Activated CD4-positive, alpha-beta T cell treated with anti-CD3 and anti-CD28 coated beads, Interleukin-2, amount 10 ng/mL, durations not matched to agents 24 days and 14 days (primary cell): ENCODE measurements around the gene KLF15. TPM values are rescaled to one million over a fixed set of nuclear protein-coding genes. Genes with fewer than 3 reads are reported as not detected.

Experiments used
- DNase-seq: peaks from one replicate; pipeline ENCODE4 v3.0.0; 2022
- H3K27ac Mint-ChIP-seq: one replicate; pipeline ENCODE4 v1.8.0; 2022; ENCODE audit warnings: mild to moderate bottlenecking, mixed read lengths
- H3K27me3 Mint-ChIP-seq: one replicate; pipeline ENCODE4 v1.8.0; 2022; ENCODE audit warnings: mixed read lengths
- H3K36me3 Mint-ChIP-seq: one replicate; pipeline ENCODE4 v1.8.0; 2022; ENCODE audit warnings: low read depth, mild to moderate bottlenecking, mixed read lengths
- H3K4me1 Mint-ChIP-seq: one replicate; pipeline ENCODE4 v1.8.0; 2021; ENCODE audit warnings: mixed read lengths
- H3K4me3 Mint-ChIP-seq: one replicate; pipeline ENCODE4 v1.8.0; 2022; ENCODE audit warnings: mild to moderate bottlenecking, moderate library complexity, mixed read lengths
- H3K9me3 Mint-ChIP-seq: one replicate; pipeline ENCODE4 v1.8.0; 2021; ENCODE audit warnings: mixed read lengths
- intact Hi-C: fragments of 100-400 bp; cut with micrococcal nuclease; formaldehyde crosslinking; loops from one replicate; pipeline ENCODE4 v1.15.1; 2023
- total RNA-seq: library from RNA; stranded (reverse); gene quantifications from 2 replicates; pipeline ENCODE4 v1.2.3, GENCODE V29; 2022

KLF15 gene
- total RNA-seq, 1 donor from 2014 or later = 0.28 TPM

DNA sequence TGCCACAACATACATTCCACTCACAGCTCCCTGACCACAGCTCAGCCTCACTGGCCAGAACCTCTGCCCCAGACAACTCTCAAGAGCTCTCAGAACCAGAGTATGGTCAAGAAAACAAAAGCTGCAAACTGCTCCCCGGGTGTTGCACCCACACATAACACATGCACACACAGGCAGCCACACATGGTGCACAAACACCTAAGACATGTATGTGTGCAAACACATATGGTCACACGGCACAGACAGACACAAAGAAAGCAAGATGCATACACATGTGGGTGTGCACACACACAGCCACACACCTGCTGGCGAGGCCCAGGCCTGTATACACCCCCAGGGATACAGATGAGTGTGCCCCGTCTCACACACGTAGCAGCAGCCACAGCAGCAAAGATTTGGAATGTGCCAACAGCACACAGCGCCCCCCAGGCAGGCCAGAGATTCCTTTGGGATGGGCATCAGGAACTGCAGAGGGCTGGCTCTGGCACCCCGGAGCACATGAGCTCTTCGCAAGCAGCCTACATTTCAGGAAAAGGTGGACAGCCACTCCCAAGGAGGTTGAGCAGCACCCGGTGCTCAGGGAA lies 6.6 kb downstream of the KLF15 start:
- no peaks in the 10 kb centered on the region for H3K9me3 Mint-ChIP-seq
- intact Hi-C loops = no loop called here
- no peaks in the 10 kb centered on the region for H3K36me3 Mint-ChIP-seq
- no peak overlapping the region for H3K27ac Mint-ChIP-seq
- no peak overlapping the region for H3K4me3 Mint-ChIP-seq
- DNase-seq = no peak
- H3K27me3 Mint-ChIP-seq = peaks cover 9% of the 10 kb centered on the region
- H3K4me1 Mint-ChIP-seq = no peaks in the 10 kb centered on the region

DNA sequence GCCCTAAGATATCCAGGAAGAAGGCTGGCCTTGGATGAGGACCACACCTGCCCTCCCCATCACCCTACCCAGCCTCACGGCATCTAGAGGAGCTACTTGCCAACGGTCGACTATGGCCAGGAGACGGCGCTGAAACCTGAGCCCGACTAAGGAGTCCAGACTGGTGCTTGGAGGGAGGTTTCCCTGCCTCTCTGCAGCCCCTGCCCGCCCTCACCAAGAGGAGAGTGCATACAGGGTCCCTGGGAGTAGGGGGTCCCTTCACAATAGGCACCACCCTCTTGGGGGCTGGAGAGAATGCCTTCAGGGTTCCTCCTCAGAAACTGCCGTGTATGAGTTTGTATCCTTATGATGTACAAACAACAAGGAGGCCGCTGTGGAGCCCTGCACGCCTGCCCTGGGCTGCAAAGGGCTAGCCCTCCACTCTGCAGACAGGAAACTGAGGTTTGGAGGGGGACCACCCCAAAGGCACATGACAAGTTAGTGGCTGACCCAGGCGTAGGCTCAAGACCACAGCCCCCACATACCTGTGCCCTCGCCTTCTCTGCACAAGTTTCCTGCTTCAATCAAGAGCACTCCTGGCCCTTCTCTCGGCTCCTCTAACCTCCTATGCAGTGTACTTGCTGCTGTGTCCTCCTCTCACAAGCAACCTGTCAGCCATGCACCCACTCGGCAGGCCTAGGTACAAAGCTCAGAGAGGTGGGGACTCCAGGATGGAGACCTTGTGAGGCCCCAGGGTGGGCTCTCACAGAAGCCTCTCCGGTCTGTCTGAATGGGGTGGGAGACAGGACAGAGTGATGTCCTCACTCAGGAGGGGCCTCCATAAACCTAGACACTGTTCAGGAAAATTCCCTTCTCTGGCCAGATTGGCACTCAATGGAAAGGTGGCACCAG lies 7.4 kb downstream of the KLF15 start:
- H3K27me3 Mint-ChIP-seq = peaks cover 3% of the 10 kb centered on the region
- no peak for DNase-seq
- H3K4me1 Mint-ChIP-seq = no peaks in the 10 kb centered on the region
- intact Hi-C loops = no loop called here
- H3K27ac Mint-ChIP-seq = no peak overlapping the region
- no peaks in the 10 kb centered on the region for H3K36me3 Mint-ChIP-seq
- no peak overlapping the region for H3K4me3 Mint-ChIP-seq
- H3K9me3 Mint-ChIP-seq = no peaks in the 10 kb centered on the region

DNA sequence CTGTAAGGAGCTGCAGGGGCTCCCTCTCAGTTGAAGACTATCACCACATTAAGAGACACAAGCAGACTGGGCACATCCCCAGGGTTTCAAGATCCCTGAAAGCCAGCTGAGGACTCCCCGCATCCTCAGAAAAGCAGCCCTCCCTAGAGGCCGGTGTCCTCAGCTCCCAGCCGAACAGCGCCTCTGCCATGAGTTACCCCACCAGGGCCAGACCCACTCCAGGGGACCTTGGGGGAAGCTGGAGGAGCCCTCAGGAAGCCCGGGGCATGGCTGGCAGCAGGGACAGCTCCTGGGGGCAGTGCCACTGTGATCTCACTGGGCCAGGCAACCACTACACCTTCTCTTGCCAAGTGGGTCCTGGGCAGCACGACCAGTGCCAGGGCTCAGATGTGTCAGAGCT lies 8.1 kb downstream of the KLF15 start:
- H3K4me3 Mint-ChIP-seq = no peak overlapping the region
- H3K27ac Mint-ChIP-seq = no peak overlapping the region
- no peak for DNase-seq
- H3K9me3 Mint-ChIP-seq = no peaks in the 10 kb centered on the region
- no peaks in the 10 kb centered on the region for H3K36me3 Mint-ChIP-seq
- no peaks in the 10 kb centered on the region for H3K27me3 Mint-ChIP-seq
- intact Hi-C loops = no loop called here
- H3K4me1 Mint-ChIP-seq = no peaks in the 10 kb centered on the region

DNA sequence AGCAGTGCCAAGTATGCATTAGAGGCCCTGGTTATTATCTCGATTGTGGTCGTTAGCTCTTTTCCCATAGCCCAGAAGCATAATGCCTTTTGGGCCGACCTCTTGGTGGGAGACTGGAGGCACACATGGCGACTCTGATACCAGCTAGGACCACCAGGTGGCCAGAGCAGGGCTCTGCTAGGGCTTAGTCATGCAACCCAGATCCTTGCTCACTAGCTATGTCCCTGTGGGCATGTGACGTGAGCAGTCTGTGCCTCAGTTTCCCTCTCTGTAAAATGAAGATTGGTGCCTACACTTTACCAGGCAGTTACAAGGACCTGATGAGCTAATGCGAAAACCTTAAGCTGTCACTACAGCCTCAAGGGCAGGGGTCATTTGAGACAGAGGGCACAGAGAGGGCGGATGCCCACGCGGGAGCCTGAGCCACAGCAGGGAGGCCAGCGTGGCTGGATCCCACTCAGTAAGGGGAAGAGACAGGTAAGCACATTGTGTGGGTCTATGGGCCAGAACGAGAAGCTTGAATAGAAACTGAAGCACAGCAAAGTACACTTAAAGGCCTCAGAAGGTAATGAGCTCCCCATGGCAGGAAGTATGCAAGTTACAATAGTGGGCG lies 8.8 kb downstream of the KLF15 start:
- Mint-ChIP-seq H3K27me3 (no peaks in the 10 kb centered on the region), H3K36me3 (no peaks in the 10 kb centered on the region), H3K9me3 (no peaks in the 10 kb centered on the region), H3K27ac (no peak overlapping the region), H3K4me3 (no peak overlapping the region), H3K4me1 (no peaks in the 10 kb centered on the region)
- intact Hi-C loops = no loop called here
- no peak for DNase-seq

DNA sequence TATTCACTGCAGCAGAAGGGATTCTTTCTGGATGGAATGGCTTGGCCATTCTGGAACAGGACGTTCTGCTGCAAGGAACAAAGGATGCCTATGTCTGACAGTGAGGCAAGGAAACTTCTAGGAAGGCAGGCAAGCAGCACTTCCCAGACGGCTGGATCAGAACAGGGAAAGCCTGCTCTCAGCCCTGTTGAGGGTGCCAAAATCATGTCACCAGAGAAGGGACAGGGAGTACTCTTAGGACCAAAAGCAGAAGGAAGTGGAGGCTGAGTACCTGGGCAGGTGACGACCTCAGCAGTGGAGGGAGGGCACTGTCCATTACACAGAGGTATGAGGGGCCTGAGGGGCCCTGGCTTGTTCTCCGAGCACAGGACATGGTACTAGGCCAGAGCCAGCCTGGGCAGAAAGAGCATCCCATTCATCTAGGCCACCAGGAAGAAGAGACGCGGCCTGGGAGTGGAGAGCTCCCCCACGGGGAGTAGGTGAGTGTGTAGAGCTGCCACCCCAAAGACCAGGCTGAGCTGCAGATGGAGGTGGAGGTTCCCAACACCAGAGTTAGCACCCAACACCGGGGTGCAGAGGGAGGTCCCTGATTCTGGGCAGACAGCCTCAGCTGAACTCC lies 9.6 kb downstream of the KLF15 start:
- Mint-ChIP-seq H3K4me3 (no peak overlapping the region), H3K27ac (no peak overlapping the region), H3K36me3 (no peaks in the 10 kb centered on the region), H3K9me3 (no peaks in the 10 kb centered on the region), H3K4me1 (no peaks in the 10 kb centered on the region), H3K27me3 (no peaks in the 10 kb centered on the region)
- intact Hi-C loops = no loop called here
- DNase-seq = peak; percentile 47

DNA sequence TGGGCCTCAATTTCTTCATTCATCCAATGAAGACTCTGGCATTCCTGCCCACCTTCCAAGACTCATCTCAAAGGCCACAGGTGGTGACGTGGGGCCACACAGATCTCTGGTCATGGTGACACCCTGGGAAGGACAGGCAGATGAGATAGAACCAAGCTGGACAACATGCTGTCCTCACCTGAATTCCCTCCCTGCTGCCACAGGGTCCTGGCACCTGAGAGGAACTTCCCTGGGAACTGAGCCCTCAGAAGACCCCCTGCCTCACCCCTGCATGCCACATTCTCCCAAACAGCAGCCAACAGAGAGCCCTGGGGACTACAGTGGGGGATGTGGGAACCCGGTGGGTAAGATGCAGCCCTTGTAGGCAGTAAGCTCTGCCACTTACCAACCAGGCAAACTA lies 10.7 kb downstream of the KLF15 start:
- H3K36me3 Mint-ChIP-seq = no peaks in the 10 kb centered on the region
- intact Hi-C loops = no loop called here

DNA sequence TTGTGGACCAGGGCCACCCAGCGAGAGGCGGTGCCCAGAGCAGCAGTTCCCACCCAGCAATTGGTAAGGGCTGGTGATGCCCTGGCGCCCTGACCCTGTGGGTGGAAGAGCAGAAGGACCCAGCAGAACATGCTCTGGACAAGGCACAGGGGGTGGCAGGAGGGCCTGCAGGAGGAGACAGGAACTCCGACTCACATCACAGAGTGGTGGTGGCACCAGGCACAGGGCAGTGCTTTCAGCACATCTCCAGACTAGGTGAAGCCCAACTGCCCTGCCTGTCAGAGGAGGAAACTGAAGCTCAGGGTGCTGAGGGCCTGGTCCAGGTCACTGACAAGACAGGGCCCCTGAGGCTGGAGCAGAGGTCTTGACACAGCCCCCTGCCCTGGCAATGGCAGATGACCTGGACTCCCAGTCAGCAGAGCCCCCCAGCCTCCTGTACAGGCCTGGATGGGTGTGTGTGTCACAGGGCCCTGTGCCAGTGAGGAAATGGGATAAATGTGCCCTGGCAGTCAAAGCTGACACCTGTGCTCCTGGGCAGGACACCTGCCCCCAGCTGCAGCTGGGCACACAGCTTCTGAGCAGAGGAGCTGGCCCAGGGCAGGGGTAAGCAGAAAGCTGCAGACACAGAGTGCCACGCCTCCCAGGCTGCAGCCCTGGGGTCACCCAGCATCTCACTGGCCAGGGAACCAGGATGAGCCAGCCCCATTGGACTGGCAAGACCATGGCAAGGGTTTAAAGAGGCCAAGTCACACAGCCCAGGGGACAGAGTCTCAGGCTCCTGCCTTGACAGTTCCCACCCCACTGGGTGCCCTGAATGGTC lies 11.4 kb downstream of the KLF15 start:
- intact Hi-C loops = no loop called here
- Mint-ChIP-seq H3K36me3 (no peaks in the 10 kb centered on the region), H3K27me3 (no peaks in the 10 kb centered on the region), H3K9me3 (no peaks in the 10 kb centered on the region), H3K4me1 (no peaks in the 10 kb centered on the region), H3K4me3 (no peak overlapping the region), H3K27ac (no peak overlapping the region)
- peak; percentile 46 for DNase-seq

More for the DNA sequence above, 10.7 kb downstream of the KLF15 start:
- Mint-ChIP-seq H3K4me3 (no peak overlapping the region), H3K27ac (no peak overlapping the region), H3K27me3 (no peaks in the 10 kb centered on the region), H3K4me1 (no peaks in the 10 kb centered on the region), H3K9me3 (no peaks in the 10 kb centered on the region)
- no peak for DNase-seq

DNA sequence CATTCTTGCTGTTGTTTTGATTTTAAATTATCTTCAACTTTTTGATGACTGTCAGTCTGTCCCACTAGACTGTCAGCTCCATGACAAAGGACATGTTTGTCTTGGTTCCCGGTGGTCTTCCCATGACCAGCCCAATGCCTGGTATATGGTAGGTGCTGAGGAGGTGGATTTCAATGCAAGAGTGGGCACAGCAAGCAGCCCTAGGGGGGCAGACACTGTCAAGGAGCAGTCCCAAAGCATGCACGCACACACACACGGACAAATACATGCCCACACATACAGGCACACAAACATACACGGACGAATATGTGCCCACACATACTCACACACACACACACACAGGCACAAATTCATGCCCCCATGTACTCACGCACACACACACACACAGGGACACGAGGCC lies 12.0 kb downstream of the KLF15 start:
- Mint-ChIP-seq H3K4me3 (no peak overlapping the region), H3K36me3 (no peaks in the 10 kb centered on the region), H3K27ac (no peak overlapping the region), H3K27me3 (no peaks in the 10 kb centered on the region), H3K4me1 (no peaks in the 10 kb centered on the region), H3K9me3 (no peaks in the 10 kb centered on the region)
- DNase-seq = no peak
- intact Hi-C loops = no loop called here

DNA sequence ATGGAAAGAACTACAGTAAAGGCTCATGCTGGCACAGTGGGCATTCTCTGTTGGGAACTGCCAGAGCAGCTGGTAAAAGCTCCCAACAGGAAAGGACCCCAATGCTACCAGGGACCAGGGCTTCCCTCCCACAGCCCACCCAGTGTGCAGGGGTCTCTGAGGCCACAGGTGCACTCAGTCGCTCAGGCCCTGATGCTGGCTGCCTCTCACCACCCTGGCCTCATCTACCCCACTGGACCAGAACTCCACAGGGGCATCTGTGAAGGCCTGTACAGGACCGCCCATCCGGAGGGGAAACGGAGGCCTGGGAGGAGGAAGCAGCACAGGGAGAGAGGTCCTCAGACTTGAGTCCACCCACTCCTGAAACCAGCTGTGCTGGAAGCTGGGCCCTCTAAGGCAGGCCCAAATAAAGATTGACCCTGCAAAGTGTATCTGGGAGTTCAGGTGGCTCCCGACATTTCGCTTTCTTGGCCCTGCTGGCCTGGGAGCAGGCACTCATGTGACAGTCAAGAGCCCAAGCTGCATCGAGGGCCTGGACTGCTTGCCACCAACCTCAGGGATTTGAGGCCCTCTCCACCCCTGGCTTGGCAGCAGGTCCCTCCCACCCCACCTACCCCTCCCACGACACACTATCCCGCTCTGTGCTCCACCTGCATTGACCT lies 12.7 kb downstream of the KLF15 start:
- DNase-seq = peak; percentile 34
- Mint-ChIP-seq H3K36me3 (no peaks in the 10 kb centered on the region), H3K9me3 (no peaks in the 10 kb centered on the region), H3K27me3 (no peaks in the 10 kb centered on the region), H3K27ac (no peak overlapping the region), H3K4me3 (no peak overlapping the region), H3K4me1 (no peaks in the 10 kb centered on the region)
- intact Hi-C loops = no loop called here

DNA sequence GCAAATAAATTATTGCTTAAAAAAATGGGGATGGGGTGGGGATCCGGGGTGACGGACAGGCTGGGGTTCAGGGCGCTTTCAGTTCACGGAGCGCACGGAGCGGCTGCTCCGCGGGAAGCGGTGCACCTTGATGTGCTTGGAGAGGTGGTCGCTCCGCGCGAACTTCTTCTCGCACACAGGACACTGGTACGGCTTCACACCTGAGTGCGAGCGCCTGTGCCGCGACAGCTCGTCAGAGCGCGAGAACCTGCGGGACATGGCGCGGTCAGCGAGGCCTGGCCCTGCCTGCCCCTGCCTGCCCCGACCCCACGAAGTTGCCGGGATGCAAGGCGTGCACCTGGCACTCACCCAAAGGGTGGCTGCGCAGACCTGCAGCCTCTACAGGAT lies 13.6 kb downstream of the KLF15 start:
- DNase-seq = no peak
- Mint-ChIP-seq H3K4me3 (no peak overlapping the region), H3K4me1 (no peaks in the 10 kb centered on the region), H3K27ac (no peak overlapping the region), H3K9me3 (no peaks in the 10 kb centered on the region), H3K27me3 (no peaks in the 10 kb centered on the region), H3K36me3 (no peaks in the 10 kb centered on the region)
- intact Hi-C loops = no loop called here

DNA sequence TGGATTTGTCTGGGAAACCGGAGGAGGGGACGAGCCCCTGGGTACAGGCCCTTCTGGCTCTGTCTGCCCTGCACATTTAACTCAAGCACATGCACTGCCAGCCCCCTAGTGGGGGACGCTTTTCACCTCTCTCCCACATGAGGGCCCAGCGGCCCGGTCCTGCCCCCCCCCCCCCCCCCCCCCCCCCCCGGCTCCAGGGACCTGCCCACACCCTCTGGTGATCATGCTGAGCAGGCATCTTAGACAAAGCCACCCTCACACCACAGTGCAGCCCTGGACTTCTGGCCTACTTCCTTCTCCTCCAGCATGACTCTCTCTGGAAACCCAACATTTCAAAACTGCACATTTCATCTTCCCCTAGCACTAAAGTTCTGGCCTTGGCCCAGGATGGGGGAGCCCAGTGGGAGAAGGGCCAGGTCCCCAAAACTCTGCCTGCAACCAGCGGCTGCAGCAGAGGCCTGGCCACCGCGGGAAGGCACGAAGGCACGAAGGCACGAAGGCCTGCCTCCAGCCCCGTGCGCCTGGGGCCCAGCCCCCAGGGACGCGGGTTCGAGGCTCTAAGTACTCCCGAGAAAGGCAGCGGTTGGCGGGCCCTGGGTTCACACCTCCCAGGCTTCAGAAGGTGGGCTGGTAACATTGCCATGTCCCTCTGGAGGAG lies 14.1 kb downstream of the KLF15 start:
- H3K4me1 Mint-ChIP-seq = no peaks in the 10 kb centered on the region
- no peak overlapping the region for H3K27ac Mint-ChIP-seq
- no peaks in the 10 kb centered on the region for H3K9me3 Mint-ChIP-seq
- intact Hi-C loops = no loop called here
- no peaks in the 10 kb centered on the region for H3K27me3 Mint-ChIP-seq
- peak; percentile 33 for DNase-seq
- H3K4me3 Mint-ChIP-seq = no peak overlapping the region
- H3K36me3 Mint-ChIP-seq = no peaks in the 10 kb centered on the region

DNA sequence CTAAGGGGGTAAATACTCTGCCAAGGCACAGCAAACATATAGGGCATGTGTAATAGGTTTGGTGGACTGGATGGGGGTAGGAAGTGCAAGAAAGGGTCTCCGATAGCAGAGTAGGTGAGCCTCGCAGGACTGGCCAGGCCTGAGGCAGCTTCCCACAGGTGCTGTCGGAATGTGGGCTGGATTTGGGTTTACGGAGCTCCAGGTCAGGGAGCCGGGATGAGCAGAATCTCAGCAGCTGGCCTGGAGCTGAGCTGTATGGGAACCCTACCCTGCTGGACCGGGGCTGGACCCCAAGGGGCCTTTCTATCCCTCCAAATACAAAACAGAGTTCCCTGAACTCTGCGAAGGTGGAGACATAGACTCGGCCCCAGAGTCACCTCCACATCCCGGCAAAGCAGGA lies 15.0 kb downstream of the KLF15 start:
- Mint-ChIP-seq H3K4me1 (no peaks in the 10 kb centered on the region), H3K36me3 (no peaks in the 10 kb centered on the region), H3K27ac (no peak overlapping the region), H3K9me3 (no peaks in the 10 kb centered on the region), H3K4me3 (no peak overlapping the region), H3K27me3 (no peaks in the 10 kb centered on the region)
- no peak for DNase-seq
- intact Hi-C loops = no loop called here

DNA sequence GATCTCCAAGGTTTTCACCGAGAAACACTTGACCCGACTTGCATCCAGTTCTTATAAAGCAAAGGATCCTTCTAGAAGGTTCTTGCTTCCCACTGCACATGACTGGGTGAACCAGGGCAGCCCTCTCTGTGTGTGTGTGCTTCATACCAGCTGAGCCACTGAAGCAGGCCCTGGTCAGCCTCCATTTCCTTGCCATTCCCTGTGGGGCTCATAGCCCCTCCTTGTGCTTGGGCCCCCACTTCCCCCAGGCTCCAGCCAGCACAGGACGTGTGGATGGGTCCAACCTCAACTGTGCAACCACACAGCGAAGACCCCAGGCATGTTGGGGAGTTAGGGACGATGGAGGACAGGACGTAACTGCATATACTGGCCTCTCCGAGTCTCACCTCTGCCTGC lies 15.5 kb downstream of the KLF15 start:
- Mint-ChIP-seq H3K27me3 (no peaks in the 10 kb centered on the region), H3K36me3 (no peaks in the 10 kb centered on the region), H3K27ac (no peak overlapping the region), H3K4me3 (no peak overlapping the region), H3K4me1 (no peaks in the 10 kb centered on the region), H3K9me3 (no peaks in the 10 kb centered on the region)
- no peak for DNase-seq
- intact Hi-C loops = no loop called here
